IMR-90 (cell line): ENCODE data around the gene GAL. TPM values are rescaled to one million over a fixed set of nuclear protein-coding genes. Genes with fewer than 3 reads are reported as not detected.

Experiments
- ATAC-seq: fragments of 200-7000 bp; cut with Tn5 transposase; 2 replicates; pipeline ENCODE4 v1.9.1; 2020; ENCODE audit warnings: low read depth, mild to moderate bottlenecking, moderate library complexity
- BruUV-seq: library from RNA; stranded (reverse); fragments of 400-500 nt; replicated peaks from 2 replicates; lab custom pipeline; 2021; lab: Mats Ljungman, UMichigan
- CTCF ChIA-PET: fragments of 300-600 bp; formaldehyde crosslinking; extraction: SDS; loops from one replicate; lab custom pipeline; 2021; ENCODE audit warnings: antibody characterized with exemption; lab: Yijun Ruan, JAX
- POLR2A ChIA-PET: fragments of 300-600 bp; sonication (Branson Sonifier 250); formaldehyde crosslinking; loops from one replicate; lab custom pipeline; 2022; ENCODE audit warnings: antibody characterized with exemption; ENCODE audit not compliant: unreplicated experiment; lab: Charles Lee
- DNase-seq: peaks from one replicate; pipeline ENCODE4 v3.0.0; 2013
- H2AFZ ChIP-seq: replicated peaks from 2 replicates; pipeline ENCODE3; 2013; ENCODE audit warnings: low read length, mild to moderate bottlenecking; ENCODE audit not compliant: poor library complexity
- H2AK5ac ChIP-seq: 2 replicates; pipeline ENCODE4 v1.6.1; 2013; ENCODE audit warnings: low read depth, low read length, inconsistent platforms
- H2AK9ac ChIP-seq: replicated peaks from 2 replicates; pipeline ENCODE3; 2013; ENCODE audit warnings: mild to moderate bottlenecking, low read depth, low read length, moderate library complexity; ENCODE audit not compliant: poor library complexity
- H2BK120ac ChIP-seq: 2 replicates; pipeline ENCODE4 v1.6.1; 2013; ENCODE audit warnings: low read depth, low read length, inconsistent platforms
- H2BK15ac ChIP-seq: 3 replicates; pipeline ENCODE4 v1.6.1; 2013; ENCODE audit warnings: low read depth, low read length, inconsistent platforms
- H2BK20ac ChIP-seq: 2 replicates; pipeline ENCODE4 v1.6.1; 2013; ENCODE audit warnings: low read depth, mild to moderate bottlenecking, inconsistent platforms, low read length, moderate library complexity
- H2BK5ac ChIP-seq: 2 replicates; pipeline ENCODE4 v1.6.1; 2013; ENCODE audit warnings: mild to moderate bottlenecking, low read depth, low read length, inconsistent platforms; ENCODE audit not compliant: poor library complexity, severe bottlenecking
- H3K14ac ChIP-seq: replicated peaks from 2 replicates; pipeline ENCODE4 v1.6.1; 2013; ENCODE audit warnings: low read depth, low read length, inconsistent platforms
- H3K18ac ChIP-seq: 2 replicates; pipeline ENCODE4 v1.6.1; 2013; ENCODE audit warnings: low read depth, low read length, control low read depth
- H3K23ac ChIP-seq: 2 replicates; pipeline ENCODE4 v1.6.1; 2013; ENCODE audit warnings: low read depth, low read length, inconsistent platforms
- H3K27ac ChIP-seq: 2 replicates; pipeline ENCODE4 v1.5.1; 2013; ENCODE audit warnings: mild to moderate bottlenecking, control low read depth, low read length; ENCODE audit not compliant: insufficient read depth
- H3K27me3 ChIP-seq: 2 replicates; pipeline ENCODE4 v1.6.1; 2013; ENCODE audit warnings: low read length; ENCODE audit not compliant: control insufficient read depth, insufficient read depth
- H3K36me3 ChIP-seq: 2 replicates; pipeline ENCODE4 v1.6.1; 2013; ENCODE audit warnings: low read length, mixed read lengths; ENCODE audit not compliant: control insufficient read depth, insufficient read depth
- H3K4ac ChIP-seq: 2 replicates; pipeline ENCODE4 v1.6.1; 2013; ENCODE audit warnings: low read depth, low read length, inconsistent platforms
- H3K4me1 ChIP-seq: 2 replicates; pipeline ENCODE4 v1.6.1; 2013; ENCODE audit warnings: low read length, mixed read lengths; ENCODE audit not compliant: control insufficient read depth, insufficient read depth
- H3K4me2 ChIP-seq: 2 replicates; pipeline ENCODE4 v1.6.1; 2013; ENCODE audit warnings: low read depth, mild to moderate bottlenecking, control low read depth, low read length, moderate library complexity
- H3K4me3 ChIP-seq: 2 replicates; pipeline ENCODE4 v1.5.1; 2013; ENCODE audit warnings: low read depth, mild to moderate bottlenecking, control low read depth, low read length, moderate library complexity; ENCODE audit not compliant: insufficient read depth
- H3K56ac ChIP-seq: 2 replicates; pipeline ENCODE4 v1.6.1; 2013; ENCODE audit warnings: low read length, inconsistent platforms; ENCODE audit not compliant: insufficient read depth; ENCODE audit errors: extremely low read depth
- H3K79me1 ChIP-seq, 2 experiments: 2 replicates each; pipeline ENCODE4 v1.6.1; 2013; ENCODE audit warnings: low read length in 2 of 2, inconsistent platforms in 1 of 2, low read depth in 1 of 2
- H3K9ac ChIP-seq: 2 replicates; pipeline ENCODE4 v1.6.1; 2013; ENCODE audit warnings: low read depth, low read length, control low read depth
- H3K9me1 ChIP-seq: 2 replicates; pipeline ENCODE4 v1.6.1; 2013; ENCODE audit warnings: low read length, inconsistent platforms; ENCODE audit not compliant: insufficient read depth
- H3K9me3 ChIP-seq: 2 replicates; pipeline ENCODE4 v1.6.1; 2013; ENCODE audit warnings: low read length; ENCODE audit not compliant: control insufficient read depth, insufficient read depth
- H4K20me1 ChIP-seq: 2 replicates; pipeline ENCODE4 v1.6.1; 2013; ENCODE audit warnings: low read length, inconsistent platforms; ENCODE audit not compliant: insufficient read depth
- H4K5ac ChIP-seq: 2 replicates; pipeline ENCODE4 v1.6.1; 2013; ENCODE audit warnings: mild to moderate bottlenecking, low read depth, low read length, control low read depth
- H4K8ac ChIP-seq, 2 experiments: 2 replicates each; pipeline ENCODE4 v1.6.1; 2013; ENCODE audit warnings: low read depth in 2 of 2, low read length in 2 of 2, control low read depth in 1 of 2, inconsistent platforms in 1 of 2
- H4K91ac ChIP-seq: 2 replicates; pipeline ENCODE4 v1.6.1; 2013; ENCODE audit warnings: low read depth, low read length, inconsistent platforms; ENCODE audit not compliant: insufficient read depth
- MAFK ChIP-seq: IDR thresholded peaks from 2 replicates; pipeline ENCODE4 v1.6.1; 2012; ENCODE audit warnings: low read depth, low read length, improper control_type of control experiment
- MAZ ChIP-seq: IDR thresholded peaks from 2 replicates; pipeline ENCODE4 v1.6.1; 2012; ENCODE audit warnings: low read depth, mild to moderate bottlenecking, low read length, improper control_type of control experiment, moderate library complexity, borderline replicate concordance
- MXI1 ChIP-seq: IDR thresholded peaks from 2 replicates; pipeline ENCODE4 v1.6.1; 2012; ENCODE audit warnings: low read depth, mild to moderate bottlenecking, low read length, moderate library complexity, borderline replicate concordance
- NFE2L2 ChIP-seq: fragments of 150-350 bp; IDR thresholded peaks from 2 replicates; pipeline ENCODE4 v1.6.1; 2016; ENCODE audit warnings: low read depth, mild to moderate bottlenecking, low read length
- RAD21 ChIP-seq: IDR thresholded peaks from 2 replicates; pipeline ENCODE4 v1.6.1; 2012; ENCODE audit warnings: low read length, improper control_type of control experiment
- RFX5 ChIP-seq: IDR thresholded peaks from 2 replicates; pipeline ENCODE4 v1.8.0; 2012; ENCODE audit warnings: low read depth, mild to moderate bottlenecking, low read length, moderate library complexity
- SMC3 ChIP-seq: fragments of 150-350 bp; IDR thresholded peaks from 2 replicates; pipeline ENCODE4 v1.6.1; 2016; ENCODE audit warnings: low read depth, mild to moderate bottlenecking, antibody characterized with exemption, low read length, moderate library complexity
- WGBS, 2 experiments: methylation state at CpG; one replicate each; pipeline versions ENCODE4 v1.1.5 to v1.1.7; 2013; ENCODE audit warnings: missing lambda C conversion rate in 2 of 2; ENCODE audit not compliant: insufficient read length in 1 of 2; ENCODE audit errors: extremely low coverage in 2 of 2; 5-methylcytosine and 5-hydroxymethylcytosine counted together
- dilution Hi-C: fragments of 300-500 bp; cut with HindIII; formaldehyde crosslinking; loops from one replicate; pipeline ENCODE4 v1.14.3; 2018; ENCODE audit warnings: low sequenced_read_pairs; ENCODE audit not compliant: unreplicated experiment
- in situ Hi-C: fragments of 300-500 bp; cut with MboI; formaldehyde crosslinking; loops from 3 replicates; pipeline ENCODE4 v1.14.3; 2019; ENCODE audit warnings: low sequenced_read_pairs, inconsistent platforms, mixed read lengths
- intact Hi-C: fragments of 100-400 bp; cut with micrococcal nuclease; formaldehyde crosslinking; loops from 2 replicates; pipeline ENCODE4 v1.10.0; 2022
- polyA plus RNA-seq, 3 experiments: library from polyadenylated mRNA; depleted of rRNA; stranded (reverse); fragments of >200 nt; gene quantifications; 2 replicates each; pipeline ENCODE4 v1.2.3, GENCODE V29; 2012; ENCODE audit warnings: low replicate concordance in 1 of 3
- total RNA-seq: library from RNA; depleted of rRNA; stranded (reverse); fragments of >200 nt; gene quantifications from 2 replicates; pipeline ENCODE4 v1.2.3, GENCODE V29; 2012

The GAL gene
- total and polyA plus RNA-seq, 2 of the 4 experiments (the other 2 are of a cell fraction): 2.0 TPM; not detected in 1

GRCh38 chr11:68734111-68734510, 49.8 kb downstream of the GAL start:
- Histone ChIP-seq H3K56ac (no peak overlapping the region), H2AK5ac (no peak overlapping the region), H3K9me1 (peaks cover 4% of the 10 kb centered on the region; the same call in 1 of the 2 replicates), H3K23ac (no peak overlapping the region), H2BK20ac (no peak overlapping the region), H2BK120ac (no peak overlapping the region), H3K4me1 (no peaks in the 10 kb centered on the region), H3K14ac (no peak overlapping the region), H3K9ac (no peak overlapping the region), H3K27ac (no peak overlapping the region), H2AFZ (no peak overlapping the region), H3K27me3 (peaks cover 21% of the 10 kb centered on the region), H3K4me3 (no peak overlapping the region), H3K36me3 (no peaks in the 10 kb centered on the region), H4K20me1 (no peaks in the 10 kb centered on the region; the same call in 1 of the 2 replicates), H4K8ac (no peak overlapping the region), H4K5ac (no peak overlapping the region), H4K91ac (no peak overlapping the region), H2BK15ac (no peak overlapping the region), H3K18ac (no peak overlapping the region), H3K79me1 (no peaks in the 10 kb centered on the region), H3K9me3 (peaks cover 2% of the 10 kb centered on the region; the same call in 1 of the 2 replicates), H3K4me2 (no peak overlapping the region), H2BK5ac (no peak overlapping the region), H3K4ac (no peak overlapping the region), H2AK9ac (no peak overlapping the region)
- dilution Hi-C loops (no loop called here), intact Hi-C loops (no loop called here), in situ Hi-C loops (no loop called here)
- BruUV-seq: no TSS peak
- no peak for TF ChIP-seq RFX5
- TF ChIP-seq MXI1: no peak
- no peak for TF ChIP-seq MAZ
- TF ChIP-seq NFE2L2: no peak
- TF ChIP-seq MAFK: no peak
- TF ChIP-seq SMC3: no peak
- no peak for TF ChIP-seq RAD21
- ChIA-PET CTCF (no interaction called here), POLR2A (no interaction called here)
- DNase-seq: no peak
- no CpG with 5 or more reads among the region's 7 CpGs for WGBS, 2 experiments
- no peak for ATAC-seq
